Measurements from ENCODE around the gene ICAM4.

- TF ChIP-seq CTCF (IDR thresholded peaks at IDR 0.05) (no peak), POLR2A (IDR thresholded peaks at IDR 0.05) (no peak)
These were observed 28.6 kb upstream of the ICAM4 start for GRCh38 chr19:10258080-10258710.

All from stomach (tissue), 4 donors.